OCI-LY3 (cell line): ENCODE data around the gene NOP9.

ENCODE experiments used
- EZH2phosphoT487 ChIP-seq: fragments of 200-600 bp; shearing (Covaris generic); IDR thresholded peaks from 2 replicates; pipeline ENCODE4 v1.6.1; 2018; ENCODE audit warnings: antibody characterized with exemption, mixed run types, low read depth
- TF ChIP-seq, protein P1 (sequence below): fragments of 200-600, 300-600 bp; sonication (generic); IDR thresholded peaks from 2 replicates; pipeline ENCODE4 v1.5.1; 2014; ENCODE audit warnings: antibody characterized with exemption, low read length, low read depth

DNA sequence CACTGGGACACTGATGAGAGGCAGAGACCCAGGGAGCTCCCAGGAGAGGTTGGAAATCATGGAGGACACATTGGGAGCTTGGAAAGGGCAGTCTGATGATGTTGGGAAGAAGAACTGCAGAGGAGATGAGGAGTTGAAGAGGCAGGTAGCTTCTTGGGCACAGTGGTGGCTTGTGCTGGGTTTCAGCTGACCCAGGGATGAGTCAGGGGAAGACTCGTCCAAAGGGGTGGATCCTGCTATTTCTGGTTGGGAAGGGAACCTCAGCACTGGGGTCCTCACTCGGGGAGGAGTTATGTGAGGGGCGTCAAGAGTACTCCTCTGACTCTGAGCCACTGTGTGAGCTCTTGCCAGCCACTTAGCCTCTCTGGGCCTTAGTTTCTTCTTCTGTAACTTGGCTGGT is 23.7 kb downstream of the NOP9 start:
- TF ChIP-seq, protein P1, sequence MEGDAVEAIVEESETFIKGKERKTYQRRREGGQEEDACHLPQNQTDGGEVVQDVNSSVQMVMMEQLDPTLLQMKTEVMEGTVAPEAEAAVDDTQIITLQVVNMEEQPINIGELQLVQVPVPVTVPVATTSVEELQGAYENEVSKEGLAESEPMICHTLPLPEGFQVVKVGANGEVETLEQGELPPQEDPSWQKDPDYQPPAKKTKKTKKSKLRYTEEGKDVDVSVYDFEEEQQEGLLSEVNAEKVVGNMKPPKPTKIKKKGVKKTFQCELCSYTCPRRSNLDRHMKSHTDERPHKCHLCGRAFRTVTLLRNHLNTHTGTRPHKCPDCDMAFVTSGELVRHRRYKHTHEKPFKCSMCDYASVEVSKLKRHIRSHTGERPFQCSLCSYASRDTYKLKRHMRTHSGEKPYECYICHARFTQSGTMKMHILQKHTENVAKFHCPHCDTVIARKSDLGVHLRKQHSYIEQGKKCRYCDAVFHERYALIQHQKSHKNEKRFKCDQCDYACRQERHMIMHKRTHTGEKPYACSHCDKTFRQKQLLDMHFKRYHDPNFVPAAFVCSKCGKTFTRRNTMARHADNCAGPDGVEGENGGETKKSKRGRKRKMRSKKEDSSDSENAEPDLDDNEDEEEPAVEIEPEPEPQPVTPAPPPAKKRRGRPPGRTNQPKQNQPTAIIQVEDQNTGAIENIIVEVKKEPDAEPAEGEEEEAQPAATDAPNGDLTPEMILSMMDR = no peak
- no peak for TF ChIP-seq EZH2phosphoT487
